Esophagus mucosa (tissue), 1 donor: Measurements from ENCODE around the gene ADAM17. TPM values are rescaled to one million over a fixed set of nuclear protein-coding genes. Genes with fewer than 3 reads are reported as not detected.

Experiments used
- ATAC-seq: fragments of 200-7000 bp; cut with Tn5 transposase; one replicate; pipeline ENCODE4 v1.9.1; 2020
- total RNA-seq: library from RNA; stranded (reverse); gene quantifications from one replicate; pipeline ENCODE4 v1.2.4, GENCODE V29; 2023
- donor health status: DM: yes; HTN: yes; CAD: no.

The ADAM17 gene
- total RNA-seq, 1 donor from 2014 or later, result 27.5 TPM

- ATAC-seq, result peak; percentile 43
Observed at GRCh38 chr2:9467687-9468086, 87.9 kb downstream of the ADAM17 start.

- no peak for ATAC-seq
Observed at GRCh38 chr2:9466147-9466683, 89.4 kb downstream of the ADAM17 start.

- no peak for ATAC-seq
Observed at GRCh38 chr2:9465170-9465569, 90.5 kb downstream of the ADAM17 start.

GRCh38 chr2:9463698-9464034 is 92.0 kb downstream of the ADAM17 start:
- ATAC-seq, result no peak

GRCh38 chr2:9462886-9463697 is 92.5 kb downstream of the ADAM17 start:
- no peak for ATAC-seq

GRCh38 chr2:9462313-9462712 is 93.3 kb downstream of the ADAM17 start:
- ATAC-seq, result no peak

- ATAC-seq, result no peak
Observed at GRCh38 chr2:9461079-9461478, 94.6 kb downstream of the ADAM17 start.

GRCh38 chr2:9460441-9461017 is 95.1 kb downstream of the ADAM17 start:
- ATAC-seq, result no peak

GRCh38 chr2:9451231-9451630 is 104.4 kb downstream of the ADAM17 start:
- no peak for ATAC-seq

- ATAC-seq, result no peak
Observed at GRCh38 chr2:9445089-9445488, 110.5 kb downstream of the ADAM17 start.

GRCh38 chr2:9443526-9443925 is 112.1 kb downstream of the ADAM17 start:
- ATAC-seq, result no peak

- no peak for ATAC-seq
Observed at GRCh38 chr2:9441556-9441955, 114.1 kb downstream of the ADAM17 start.

GRCh38 chr2:9440058-9440727 is 115.4 kb downstream of the ADAM17 start:
- no peak for ATAC-seq

- ATAC-seq, result no peak
Observed at GRCh38 chr2:9439536-9439935, 116.1 kb downstream of the ADAM17 start.

Other genes with a start within 250 kb of the ADAM17 start
- 53.8 TPM for gene ITGB1BP1, start 132.3 kb downstream of the ADAM17 start, total RNA-seq
- 26.2 TPM for gene CPSF3, start 132.2 kb downstream of the ADAM17 start, total RNA-seq
- gene IAH1, start 81.3 kb downstream of the ADAM17 start, total RNA-seq, result 32.2 TPM
- gene YWHAQ, start 75.2 kb upstream of the ADAM17 start, total RNA-seq, result 392 TPM